BLaER1 (cell line): ENCODE measurements around the gene COPG2.

Source experiments
- H3K27ac ChIP-seq: shearing (Covaris generic); formaldehyde crosslinking; 2 replicates; pipeline ENCODE4 v1.8.1; 2022
- H3K27me3 ChIP-seq: shearing (Covaris generic); formaldehyde crosslinking; 2 replicates; pipeline ENCODE4 v1.8.1; 2022
- H3K36me3 ChIP-seq: shearing (Covaris generic); formaldehyde crosslinking; 2 replicates; pipeline ENCODE4 v1.8.1; 2022
- H3K4me1 ChIP-seq: shearing (Covaris generic); formaldehyde crosslinking; 2 replicates; pipeline ENCODE4 v1.8.1; 2022
- H3K4me2 ChIP-seq: shearing (Covaris generic); formaldehyde crosslinking; 2 replicates; pipeline ENCODE4 v1.8.1; 2022
- H3K4me3 ChIP-seq: shearing (Covaris generic); formaldehyde crosslinking; 2 replicates; pipeline ENCODE4 v1.8.1; 2022
- H3K9ac ChIP-seq: shearing (Covaris generic); formaldehyde crosslinking; 2 replicates; pipeline ENCODE4 v1.8.1; 2022
- H3K9me3 ChIP-seq: shearing (Covaris generic); formaldehyde crosslinking; 2 replicates; pipeline ENCODE4 v1.8.1; 2022
- H4K20me1 ChIP-seq: shearing (Covaris generic); formaldehyde crosslinking; 2 replicates; pipeline ENCODE4 v1.8.1; 2022
- Cebpa-rat ChIP-seq: shearing (Covaris generic); IDR thresholded peaks from 2 replicates; pipeline ENCODE4 v1.8.1; 2022

The COPG2 gene

DNA sequence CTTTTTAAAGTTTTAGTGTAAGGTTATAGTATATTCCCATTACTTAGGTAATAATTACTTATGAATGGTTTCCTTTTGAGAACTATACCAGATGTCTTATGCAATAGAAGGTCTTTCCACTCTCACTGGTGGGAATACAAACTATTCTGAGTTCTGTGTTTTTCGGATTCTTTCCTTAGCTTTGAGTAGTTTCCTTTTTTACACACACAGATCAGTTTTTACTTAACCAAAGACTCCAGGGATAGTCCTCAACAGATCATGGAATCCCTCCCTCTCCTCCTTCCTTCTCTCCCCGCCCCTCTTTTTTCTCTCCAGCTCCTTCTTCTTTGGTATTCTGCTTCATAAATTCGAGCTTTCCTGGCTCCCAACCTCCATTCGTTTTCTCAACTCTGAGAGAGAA, 13.3 kb downstream of the COPG2 start:
- no peaks in the 10 kb centered on the region for H3K27me3 ChIP-seq
- no peaks in the 10 kb centered on the region for H4K20me1 ChIP-seq
- H3K9ac ChIP-seq: no peak overlapping the region
- H3K9me3 ChIP-seq: no peaks in the 10 kb centered on the region
- TF ChIP-seq Cebpa-rat: no peak
- H3K4me2 ChIP-seq: no peak overlapping the region
- no peak overlapping the region for H3K4me3 ChIP-seq
- H3K36me3 ChIP-seq: peaks cover 9% of the 10 kb centered on the region; the same call in 1 of the 2 replicates
- no peaks in the 10 kb centered on the region for H3K4me1 ChIP-seq
- no peak overlapping the region for H3K27ac ChIP-seq

DNA sequence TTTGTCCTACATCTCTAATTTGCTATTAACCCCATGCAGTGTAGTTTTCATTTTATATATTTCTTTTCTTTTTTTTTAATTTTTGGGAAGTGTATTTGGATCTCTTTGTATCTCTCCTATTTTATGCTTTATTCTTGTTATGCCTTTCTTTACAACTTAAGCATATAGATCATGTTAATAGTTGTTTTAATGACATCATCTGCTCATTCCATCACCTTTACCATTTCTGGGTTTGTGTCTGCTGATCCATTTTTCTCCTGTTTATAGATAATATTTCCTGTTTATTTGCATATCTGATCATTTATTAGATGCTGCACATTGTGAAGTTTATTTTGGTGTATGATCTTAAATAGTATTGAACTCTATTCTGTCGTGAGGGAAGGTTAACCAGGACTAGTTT, 13.7 kb downstream of the COPG2 start:
- Histone ChIP-seq H3K4me2 (no peak overlapping the region), H3K9me3 (no peaks in the 10 kb centered on the region), H3K9ac (no peak overlapping the region), H3K4me1 (no peaks in the 10 kb centered on the region), H4K20me1 (no peaks in the 10 kb centered on the region), H3K27me3 (no peaks in the 10 kb centered on the region), H3K27ac (no peak overlapping the region), H3K36me3 (peaks cover 5% of the 10 kb centered on the region; the same call in 1 of the 2 replicates), H3K4me3 (no peak overlapping the region)
- no peak for TF ChIP-seq Cebpa-rat

- Histone ChIP-seq H3K9ac (no peak overlapping the region), H3K4me2 (no peak overlapping the region), H3K27me3 (no peaks in the 10 kb centered on the region), H4K20me1 (no peaks in the 10 kb centered on the region), H3K4me3 (no peak overlapping the region), H3K36me3 (peaks cover 8% of the 10 kb centered on the region), H3K27ac (no peak overlapping the region), H3K9me3 (peaks cover 4% of the 10 kb centered on the region; the same call in 1 of the 2 replicates), H3K4me1 (no peaks in the 10 kb centered on the region)
- TF ChIP-seq Cebpa-rat: no peak
Observed at GRCh38 chr7:130650611-130651120, 17.9 kb downstream of the COPG2 start.

DNA sequence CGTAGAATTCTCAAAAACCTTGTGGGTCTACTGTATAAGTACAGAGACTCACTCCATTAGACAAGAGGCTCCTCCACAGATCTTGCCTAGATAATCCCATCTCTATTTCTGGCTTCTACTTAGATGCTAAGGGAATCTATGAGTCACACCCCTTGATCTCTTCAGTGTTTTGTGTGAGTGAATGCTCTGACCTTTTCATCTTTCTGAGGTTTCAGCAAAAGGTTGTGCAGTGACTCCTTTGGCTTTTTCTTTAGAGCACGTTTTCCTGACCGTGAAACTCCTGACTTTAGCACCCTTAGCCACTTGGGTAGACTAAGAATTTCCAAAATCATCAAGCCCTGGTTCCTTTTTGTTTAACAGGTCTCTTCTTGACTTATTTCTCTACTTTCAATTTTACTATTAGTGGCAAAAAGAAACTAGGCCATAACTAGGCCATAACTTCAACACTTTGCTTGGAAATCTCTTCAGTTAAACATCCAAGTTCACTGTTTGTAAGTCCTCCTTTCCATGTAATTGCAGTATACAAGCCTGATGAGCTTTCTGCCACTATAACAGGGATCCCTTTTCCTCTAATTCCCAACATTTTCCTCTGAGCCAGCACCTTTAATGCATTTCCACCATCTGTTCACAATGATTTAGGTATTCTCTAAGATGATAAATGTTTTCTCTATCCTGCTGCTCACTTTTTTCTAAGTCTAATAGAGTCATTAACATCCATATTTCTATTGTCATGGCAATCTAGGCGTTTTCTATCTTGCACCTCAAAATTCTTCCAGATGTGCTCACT, 19.4 kb downstream of the COPG2 start:
- Histone ChIP-seq H3K9ac (no peak overlapping the region), H3K4me2 (no peak overlapping the region), H3K27me3 (no peaks in the 10 kb centered on the region), H3K4me1 (no peaks in the 10 kb centered on the region), H3K27ac (no peak overlapping the region), H3K36me3 (peaks cover 8% of the 10 kb centered on the region), H3K9me3 (peaks cover 4% of the 10 kb centered on the region; the same call in 1 of the 2 replicates), H3K4me3 (no peak overlapping the region), H4K20me1 (no peaks in the 10 kb centered on the region)
- TF ChIP-seq Cebpa-rat: no peak

GRCh38 chr7:130648580-130648979, 20.0 kb downstream of the COPG2 start:
- H3K27ac ChIP-seq: no peak overlapping the region
- H3K4me2 ChIP-seq: no peak overlapping the region
- H3K9ac ChIP-seq: no peak overlapping the region
- no peak overlapping the region for H3K4me3 ChIP-seq
- H3K36me3 ChIP-seq: peaks cover 8% of the 10 kb centered on the region
- H3K9me3 ChIP-seq: peaks cover 4% of the 10 kb centered on the region; the same call in 1 of the 2 replicates
- no peaks in the 10 kb centered on the region for H3K27me3 ChIP-seq
- H3K4me1 ChIP-seq: no peaks in the 10 kb centered on the region
- no peak for TF ChIP-seq Cebpa-rat
- no peaks in the 10 kb centered on the region for H4K20me1 ChIP-seq

GRCh38 chr7:130642383-130642782, 26.2 kb downstream of the COPG2 start:
- no peaks in the 10 kb centered on the region for H3K27me3 ChIP-seq
- H3K4me2 ChIP-seq: no peak overlapping the region
- no peak overlapping the region for H3K9ac ChIP-seq
- no peak for TF ChIP-seq Cebpa-rat
- H3K4me3 ChIP-seq: no peak overlapping the region
- peaks cover 30% of the 10 kb centered on the region for H3K9me3 ChIP-seq
- peaks cover 16% of the 10 kb centered on the region for H3K36me3 ChIP-seq
- H4K20me1 ChIP-seq: no peaks in the 10 kb centered on the region
- no peak overlapping the region for H3K27ac ChIP-seq
- H3K4me1 ChIP-seq: no peaks in the 10 kb centered on the region

DNA sequence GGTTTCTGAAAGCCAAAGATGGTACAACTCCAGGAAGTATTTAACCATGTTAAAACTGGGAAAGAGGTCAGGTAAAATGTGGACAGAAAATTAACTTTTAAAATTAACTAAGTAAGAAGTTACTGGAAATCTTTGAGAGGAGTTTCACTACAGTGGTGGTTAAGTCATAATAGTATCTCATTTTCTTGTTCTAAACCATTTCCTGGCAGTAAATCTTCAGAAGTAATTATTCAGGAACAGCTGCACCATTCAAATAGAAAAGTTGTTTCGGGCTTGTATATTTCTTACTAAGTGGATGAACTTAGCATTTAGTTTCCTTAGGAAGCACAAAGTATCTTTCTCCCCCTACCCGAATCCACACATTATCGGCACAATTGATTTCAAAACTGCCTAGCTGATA, 27.1 kb downstream of the COPG2 start:
- H3K4me3 ChIP-seq: no peak overlapping the region
- no peak for TF ChIP-seq Cebpa-rat
- H3K36me3 ChIP-seq: peaks cover 17% of the 10 kb centered on the region
- no peaks in the 10 kb centered on the region for H3K27me3 ChIP-seq
- H3K27ac ChIP-seq: no peak overlapping the region
- peaks cover 34% of the 10 kb centered on the region for H3K9me3 ChIP-seq
- no peak overlapping the region for H3K9ac ChIP-seq
- H4K20me1 ChIP-seq: no peaks in the 10 kb centered on the region
- H3K4me2 ChIP-seq: no peak overlapping the region
- no peaks in the 10 kb centered on the region for H3K4me1 ChIP-seq

- Histone ChIP-seq H3K9ac (no peak overlapping the region), H3K4me1 (no peaks in the 10 kb centered on the region), H3K4me2 (no peak overlapping the region), H4K20me1 (no peaks in the 10 kb centered on the region), H3K27me3 (no peaks in the 10 kb centered on the region), H3K9me3 (peaks cover 36% of the 10 kb centered on the region), H3K27ac (no peak overlapping the region), H3K36me3 (peaks cover 17% of the 10 kb centered on the region), H3K4me3 (no peak overlapping the region)
- no peak for TF ChIP-seq Cebpa-rat
Observed at GRCh38 chr7:130641040-130641439, 27.5 kb downstream of the COPG2 start.

DNA sequence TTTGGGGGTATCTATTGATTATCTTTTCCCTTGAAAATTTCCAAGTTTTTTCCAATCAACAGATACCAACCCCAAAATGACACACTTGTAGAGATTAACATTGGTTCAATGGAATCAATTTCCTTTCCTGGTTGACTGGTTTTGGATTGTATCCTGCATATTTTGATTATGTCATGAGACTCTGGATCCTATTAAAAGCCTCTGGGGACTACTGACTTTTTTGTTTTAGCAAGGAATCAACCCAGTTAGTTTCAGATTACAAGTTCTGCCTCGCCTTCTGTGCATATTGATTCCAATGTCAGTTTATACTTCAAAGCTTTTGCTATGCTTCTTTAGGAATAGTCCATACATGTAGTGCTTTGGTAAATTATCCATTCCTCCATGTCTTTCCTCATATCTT, 29.2 kb downstream of the COPG2 start:
- Histone ChIP-seq H3K9ac (no peak overlapping the region), H3K4me2 (no peak overlapping the region), H3K27me3 (no peaks in the 10 kb centered on the region), H3K4me3 (no peak overlapping the region), H4K20me1 (no peaks in the 10 kb centered on the region), H3K4me1 (no peaks in the 10 kb centered on the region), H3K9me3 (peaks cover 36% of the 10 kb centered on the region), H3K27ac (no peak overlapping the region), H3K36me3 (peaks cover 17% of the 10 kb centered on the region)
- TF ChIP-seq Cebpa-rat: no peak

DNA sequence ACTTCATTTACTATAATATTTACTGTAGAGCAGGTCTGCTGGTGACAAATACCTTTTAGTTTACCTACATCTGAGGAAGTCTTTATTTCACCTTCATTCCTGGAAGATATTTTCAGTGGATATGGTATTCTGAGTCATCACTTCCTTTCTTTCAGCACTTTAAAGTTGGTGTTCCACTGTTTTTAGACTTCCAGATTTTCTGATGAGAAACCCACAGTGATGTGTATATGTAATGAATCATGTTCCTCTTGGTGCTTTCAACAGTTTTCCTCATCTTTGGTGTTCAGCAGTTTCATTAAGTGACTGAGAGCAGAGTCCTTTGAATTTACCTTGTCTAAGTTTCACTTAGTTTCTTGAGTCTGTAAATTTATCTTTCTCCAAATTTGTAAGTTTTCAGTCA, 36.4 kb downstream of the COPG2 start:
- Histone ChIP-seq H3K4me3 (no peak overlapping the region), H3K36me3 (no peaks in the 10 kb centered on the region), H3K27ac (no peak overlapping the region), H3K27me3 (no peaks in the 10 kb centered on the region), H3K9ac (no peak overlapping the region), H3K4me1 (no peaks in the 10 kb centered on the region), H3K9me3 (peaks cover 30% of the 10 kb centered on the region), H4K20me1 (no peaks in the 10 kb centered on the region), H3K4me2 (no peak overlapping the region)
- TF ChIP-seq Cebpa-rat: no peak
